Stimulated activated naive CD8-positive, alpha-beta T cell treated with anti-CD3 and anti-CD28 coated beads, Interleukin-15, amount 100 ng/mL, for 72 hours (primary cell): ENCODE measurements around the gene OCEL1.

ENCODE experiments used
- ATAC-seq: fragments of 150-1000 bp; cut with Tn5 transposase; 2 replicates; pipeline ENCODE4 v1.10.0; 2021; ENCODE audit warnings: mild to moderate bottlenecking, moderate library complexity
- DNase-seq, 2 donors: peaks; one replicate each; pipeline ENCODE4 v3.0.0; 2021 to 2022
- H3K27ac Mint-ChIP-seq, 2 donors: one replicate each; pipeline ENCODE4 v1.8.0; 2022; ENCODE audit warnings: mild to moderate bottlenecking in 2 of 2, mixed read lengths in 2 of 2, moderate library complexity in 2 of 2
- H3K27me3 Mint-ChIP-seq: one replicate; pipeline ENCODE4 v1.8.0; 2022; ENCODE audit warnings: mixed read lengths
- H3K4me1 Mint-ChIP-seq: one replicate; pipeline ENCODE4 v1.8.0; 2022; ENCODE audit warnings: mild to moderate bottlenecking, mixed read lengths
- H3K4me3 Mint-ChIP-seq, 2 donors: one replicate each; pipeline ENCODE4 v1.8.0; 2022; ENCODE audit warnings: mild to moderate bottlenecking in 2 of 2, mixed read lengths in 2 of 2, moderate library complexity in 1 of 2
- H3K9me3 Mint-ChIP-seq, 2 donors: one replicate each; pipeline ENCODE4 v1.8.0; 2022; ENCODE audit warnings: mixed read lengths in 2 of 2

Gene OCEL1

GRCh38 chr19:17202713-17203112, 23.3 kb upstream of the OCEL1 start:
- ATAC-seq (no peak), DNase-seq (no peak)
- Mint-ChIP-seq H3K27me3 (no peaks in the 10 kb centered on the region), H3K9me3 (no peaks in the 10 kb centered on the region), H3K27ac (no peak overlapping the region), H3K4me3 (no peak overlapping the region), H3K4me1 (no peaks in the 10 kb centered on the region)

GRCh38 chr19:17205237-17206140, 20.5 kb upstream of the OCEL1 start:
- H3K27ac Mint-ChIP-seq: no peak overlapping the region
- no peak overlapping the region for H3K4me3 Mint-ChIP-seq
- ATAC-seq: peak; percentile 77
- H3K4me1 Mint-ChIP-seq: peaks cover 18% of the 10 kb centered on the region
- H3K9me3 Mint-ChIP-seq: no peaks in the 10 kb centered on the region
- peak; percentile 35 to 50 for DNase-seq
- H3K27me3 Mint-ChIP-seq: no peaks in the 10 kb centered on the region

GRCh38 chr19:17206736-17207581, 19.1 kb upstream of the OCEL1 start:
- Mint-ChIP-seq H3K27ac (peak overlapping the region in 1 of 2 donors; percentile 48), H3K9me3 (no peaks in the 10 kb centered on the region), H3K27me3 (no peaks in the 10 kb centered on the region), H3K4me1 (peaks cover 18% of the 10 kb centered on the region), H3K4me3 (no peak overlapping the region)
- no peak for DNase-seq
- ATAC-seq: no peak

GRCh38 chr19:17209126-17210036, 16.6 kb upstream of the OCEL1 start:
- Mint-ChIP-seq H3K27ac (peak overlapping the region in 1 of 2 donors; percentile 69), H3K27me3 (no peaks in the 10 kb centered on the region), H3K4me1 (peaks cover 21% of the 10 kb centered on the region), H3K4me3 (no peak overlapping the region), H3K9me3 (no peaks in the 10 kb centered on the region)
- DNase-seq (peak in 1 of 2 donors; percentile 40), ATAC-seq (peak; percentile 41)

- H3K27ac Mint-ChIP-seq: peak overlapping the region in 1 of 2 donors; percentile 86
Observed at GRCh38 chr19:17210296-17210695, 15.7 kb upstream of the OCEL1 start.

GRCh38 chr19:17211547-17212446, 14.2 kb upstream of the OCEL1 start:
- no peaks in the 10 kb centered on the region for H3K27me3 Mint-ChIP-seq
- no peaks in the 10 kb centered on the region for H3K9me3 Mint-ChIP-seq
- peaks cover 45% of the 10 kb centered on the region for H3K4me1 Mint-ChIP-seq
- DNase-seq (no peak), ATAC-seq (no peak)
- H3K27ac Mint-ChIP-seq: peak overlapping the region in 1 of 2 donors; percentile 40
- no peak overlapping the region for H3K4me3 Mint-ChIP-seq

More at GRCh38 chr19:17210296-17210695, 15.7 kb upstream of the OCEL1 start:
- H3K9me3 Mint-ChIP-seq: no peaks in the 10 kb centered on the region
- no peaks in the 10 kb centered on the region for H3K27me3 Mint-ChIP-seq
- ATAC-seq: no peak
- H3K4me1 Mint-ChIP-seq: peaks cover 30% of the 10 kb centered on the region
- DNase-seq: no peak
- no peak overlapping the region for H3K4me3 Mint-ChIP-seq

- no peaks in the 10 kb centered on the region for H3K27me3 Mint-ChIP-seq
- no peak overlapping the region for H3K27ac Mint-ChIP-seq
- no peaks in the 10 kb centered on the region for H3K9me3 Mint-ChIP-seq
- H3K4me3 Mint-ChIP-seq: no peak overlapping the region
- DNase-seq (no peak), ATAC-seq (no peak)
- peaks cover 46% of the 10 kb centered on the region for H3K4me1 Mint-ChIP-seq
Observed at GRCh38 chr19:17213334-17213733, 12.7 kb upstream of the OCEL1 start.

- H3K4me3 Mint-ChIP-seq: peak overlapping the region; percentile 87 to 92
- no peaks in the 10 kb centered on the region for H3K27me3 Mint-ChIP-seq
- ATAC-seq: no peak
- H3K4me1 Mint-ChIP-seq: peaks cover 44% of the 10 kb centered on the region
- no peak for DNase-seq
- H3K27ac Mint-ChIP-seq: peak overlapping the region; percentile 97 to 99
- no peaks in the 10 kb centered on the region for H3K9me3 Mint-ChIP-seq
Observed at GRCh38 chr19:17214508-17215126, 11.4 kb upstream of the OCEL1 start.

- peak within 1 kb of the TSS; percentile 87 to 92 for H3K4me3 Mint-ChIP-seq
Observed at GRCh38 chr19:17215127-17215971, 10.7 kb upstream of the OCEL1 start, which contains the start of gene USE1. USE1 (plus strand) TSS chr19:17215357; CDS start chr19:17215406, 49 bp downstream.

GRCh38 chr19:17216058-17216670, 9.9 kb upstream of the OCEL1 start:
- DNase-seq (no peak), ATAC-seq (no peak)
- Mint-ChIP-seq H3K27ac (no peak overlapping the region), H3K9me3 (no peaks in the 10 kb centered on the region), H3K27me3 (no peaks in the 10 kb centered on the region), H3K4me3 (peak overlapping the region; percentile 87 to 92), H3K4me1 (peaks cover 39% of the 10 kb centered on the region)

More at GRCh38 chr19:17215127-17215971, 10.7 kb upstream of the OCEL1 start, which contains the start of gene USE1:
- H3K4me1 Mint-ChIP-seq: peaks cover 40% of the 10 kb centered on the region
- H3K27me3 Mint-ChIP-seq: no peaks in the 10 kb centered on the region
- peak within 1 kb of the TSS; percentile 97 to 99 for H3K27ac Mint-ChIP-seq
- H3K9me3 Mint-ChIP-seq: no peaks in the 10 kb centered on the region
- DNase-seq (peak; percentile 83 to 88), ATAC-seq (peak; percentile 97)

- Mint-ChIP-seq H3K27me3 (no peaks in the 10 kb centered on the region), H3K27ac (peak overlapping the region in 1 of 2 donors; percentile 51), H3K9me3 (no peaks in the 10 kb centered on the region), H3K4me1 (peaks cover 36% of the 10 kb centered on the region), H3K4me3 (no peak overlapping the region)
- no peak for DNase-seq
- ATAC-seq: no peak
Observed at GRCh38 chr19:17219286-17219685, 6.7 kb upstream of the OCEL1 start.

- no peak for ATAC-seq
- DNase-seq: no peak
- H3K27ac Mint-ChIP-seq: peak overlapping the region in 1 of 2 donors; percentile 71
- peaks cover 26% of the 10 kb centered on the region for H3K4me1 Mint-ChIP-seq
- no peak overlapping the region for H3K4me3 Mint-ChIP-seq
- no peaks in the 10 kb centered on the region for H3K9me3 Mint-ChIP-seq
- no peaks in the 10 kb centered on the region for H3K27me3 Mint-ChIP-seq
Observed at GRCh38 chr19:17220207-17220758, 5.7 kb upstream of the OCEL1 start.
